Measurements from ENCODE around the gene PDILT.

PDILT gene

DNA sequence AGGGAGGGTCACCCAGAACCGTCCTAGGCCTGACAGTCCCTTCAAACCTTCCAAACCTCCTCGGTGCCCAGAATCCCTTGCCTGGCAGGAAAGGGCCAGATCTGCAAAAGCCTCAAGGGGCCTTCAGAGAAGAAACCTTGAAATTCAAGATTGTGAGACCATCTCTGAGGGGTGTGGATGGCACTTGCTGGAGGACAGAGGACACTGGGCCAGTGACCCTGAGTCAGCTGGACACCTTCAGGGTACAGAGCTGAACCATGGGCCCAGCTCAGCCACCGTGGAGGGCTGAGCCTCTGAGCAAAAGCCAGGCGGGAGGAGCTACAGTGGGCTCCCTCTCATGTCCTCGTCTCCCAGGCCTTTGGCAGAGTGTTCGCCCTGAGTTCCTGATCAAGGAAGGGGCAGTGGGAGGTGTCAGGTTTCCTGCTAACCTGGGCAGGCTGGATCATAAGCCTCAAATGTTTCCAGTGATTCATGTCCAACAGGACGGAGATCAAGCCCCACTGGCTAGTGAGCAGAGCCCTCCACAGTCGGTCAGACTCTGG lies 3.0 kb downstream of the PDILT start:
- DNase-seq: no peak

DNA sequence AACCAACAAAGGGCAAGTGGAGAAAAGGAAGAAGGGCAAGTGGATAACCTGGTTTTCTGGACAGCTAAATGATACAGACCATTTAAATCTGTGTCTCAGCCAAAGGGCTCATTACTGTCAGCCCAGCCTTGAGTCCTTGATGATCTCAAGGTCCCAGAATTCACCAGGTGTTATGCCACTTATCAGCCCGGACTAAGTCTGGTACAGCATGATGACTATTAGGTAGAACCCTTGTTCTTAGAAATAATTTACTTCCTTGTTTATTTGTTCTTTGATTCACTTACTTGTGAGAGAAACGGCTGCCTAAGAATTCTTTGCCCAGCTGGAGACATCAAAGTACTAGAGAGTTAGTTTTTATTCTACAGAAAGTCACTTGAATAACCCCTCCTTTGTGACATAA lies 3.5 kb downstream of the PDILT start:
- DNase-seq: no peak

DNA sequence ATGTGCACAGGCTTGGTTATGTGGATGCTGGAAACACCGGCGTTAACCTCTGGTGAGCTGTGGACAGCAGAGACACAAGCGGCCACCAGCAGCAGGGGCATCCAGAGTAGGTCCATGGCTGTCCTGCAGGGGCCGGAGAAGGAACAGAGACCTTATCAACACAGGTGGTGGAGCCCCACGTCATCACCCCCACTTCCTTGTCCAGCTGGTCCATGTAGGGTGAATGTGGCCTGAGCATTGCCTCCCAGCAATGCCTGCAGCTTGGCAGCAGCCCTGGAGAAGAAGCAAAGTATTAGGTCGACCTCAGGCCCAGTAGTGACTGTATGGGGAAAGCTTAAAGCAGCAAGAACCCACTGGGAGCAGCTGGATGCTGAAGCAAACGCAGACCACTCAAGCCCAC lies 5.4 kb downstream of the PDILT start:
- no peak for DNase-seq

DNA sequence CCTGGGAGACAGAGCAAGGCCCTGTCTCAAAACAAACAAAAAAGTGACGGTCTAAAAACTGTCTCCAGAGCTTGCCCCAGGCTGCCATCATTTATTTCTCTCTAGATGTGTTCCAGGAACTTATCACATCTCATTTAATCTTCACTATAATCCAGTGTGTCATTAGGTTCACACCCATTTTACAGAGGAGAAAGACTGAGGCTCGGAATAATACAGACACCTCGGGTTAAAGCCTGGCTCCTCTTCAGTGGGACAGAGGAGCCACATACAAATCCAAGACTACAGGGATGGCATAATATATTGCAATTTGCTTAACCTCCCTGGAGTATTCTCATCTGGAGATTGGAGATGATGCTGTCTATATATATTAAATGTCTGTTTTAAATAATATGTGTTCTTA lies 5.9 kb downstream of the PDILT start:
- DNase-seq: no peak

DNA sequence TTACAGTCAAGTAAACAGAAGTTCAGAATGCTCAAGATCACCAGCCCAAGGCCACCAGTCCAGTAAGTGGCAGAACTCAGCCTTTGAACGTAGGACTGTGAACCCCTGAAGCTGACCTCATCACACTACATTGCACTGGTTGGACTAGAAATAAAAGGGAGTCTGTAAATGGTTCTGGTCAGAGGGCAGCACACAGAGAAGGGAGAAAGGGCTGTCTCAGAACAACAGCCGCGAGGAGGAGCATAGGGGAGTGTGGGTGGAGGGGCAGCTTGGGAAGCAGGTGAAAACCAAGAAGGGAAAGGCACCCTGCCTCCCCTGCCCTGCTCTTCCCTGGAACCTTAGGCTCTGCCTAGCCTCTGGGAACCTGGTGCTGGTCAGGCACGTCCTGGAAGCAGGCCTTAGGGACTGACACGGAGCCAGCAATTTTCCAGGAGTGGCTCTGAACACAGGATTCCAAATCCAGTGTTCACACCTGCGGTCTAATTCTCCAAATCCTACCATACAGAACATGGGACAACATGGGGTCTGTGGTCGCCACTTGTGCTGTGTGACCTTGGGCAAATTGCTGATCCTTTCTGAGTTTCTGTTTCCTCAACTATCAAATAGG lies 7.0 kb downstream of the PDILT start:
- no peak for DNase-seq

DNA sequence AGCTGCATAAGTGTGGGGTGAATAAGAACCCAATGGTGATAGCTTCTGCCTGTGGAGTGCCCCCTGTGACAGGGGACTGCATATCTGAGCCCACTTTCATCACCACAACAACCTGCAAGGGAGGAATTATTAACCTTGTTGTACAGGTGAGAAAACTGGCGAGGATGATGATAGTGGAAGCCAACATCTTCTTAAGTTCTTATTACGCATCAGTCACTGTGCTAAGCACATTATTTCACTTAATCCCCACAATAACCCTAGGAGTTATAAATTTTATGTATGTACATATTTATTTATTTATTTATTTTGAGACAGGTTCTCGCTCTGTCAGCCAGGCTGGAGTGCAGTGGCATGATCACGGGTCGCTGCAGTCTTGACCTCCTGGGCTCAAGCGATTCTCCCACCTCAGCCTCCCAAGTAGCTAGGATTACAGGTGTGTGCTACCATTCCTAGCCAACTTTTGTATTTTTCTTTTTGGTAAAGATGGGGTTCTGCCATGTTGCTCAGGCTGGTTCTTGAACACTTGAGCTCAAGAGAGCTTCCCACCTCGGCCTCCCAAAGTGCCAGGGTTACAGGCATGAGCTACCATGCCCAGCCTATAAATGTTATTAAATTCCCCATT lies 7.6 kb downstream of the PDILT start:
- DNase-seq: no peak

DNA sequence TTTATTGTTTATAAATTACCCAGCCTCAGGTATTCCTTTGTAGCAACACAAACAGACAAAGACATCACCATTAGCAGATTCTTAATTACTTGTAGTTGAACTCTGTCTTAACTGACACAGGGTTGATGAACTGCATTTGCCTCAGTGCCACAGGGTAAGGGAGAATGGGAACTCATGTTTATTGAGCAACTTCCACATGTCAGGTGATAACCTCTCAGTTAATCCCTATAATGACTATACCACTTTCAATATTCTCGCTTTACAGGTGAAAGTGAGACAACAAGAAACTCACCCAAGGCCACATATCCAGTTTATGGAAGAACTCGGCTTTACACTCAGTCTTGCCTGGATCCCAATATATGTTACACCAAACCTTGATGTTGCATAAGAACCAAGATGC lies 8.6 kb downstream of the PDILT start:
- no peak for DNase-seq

DNA sequence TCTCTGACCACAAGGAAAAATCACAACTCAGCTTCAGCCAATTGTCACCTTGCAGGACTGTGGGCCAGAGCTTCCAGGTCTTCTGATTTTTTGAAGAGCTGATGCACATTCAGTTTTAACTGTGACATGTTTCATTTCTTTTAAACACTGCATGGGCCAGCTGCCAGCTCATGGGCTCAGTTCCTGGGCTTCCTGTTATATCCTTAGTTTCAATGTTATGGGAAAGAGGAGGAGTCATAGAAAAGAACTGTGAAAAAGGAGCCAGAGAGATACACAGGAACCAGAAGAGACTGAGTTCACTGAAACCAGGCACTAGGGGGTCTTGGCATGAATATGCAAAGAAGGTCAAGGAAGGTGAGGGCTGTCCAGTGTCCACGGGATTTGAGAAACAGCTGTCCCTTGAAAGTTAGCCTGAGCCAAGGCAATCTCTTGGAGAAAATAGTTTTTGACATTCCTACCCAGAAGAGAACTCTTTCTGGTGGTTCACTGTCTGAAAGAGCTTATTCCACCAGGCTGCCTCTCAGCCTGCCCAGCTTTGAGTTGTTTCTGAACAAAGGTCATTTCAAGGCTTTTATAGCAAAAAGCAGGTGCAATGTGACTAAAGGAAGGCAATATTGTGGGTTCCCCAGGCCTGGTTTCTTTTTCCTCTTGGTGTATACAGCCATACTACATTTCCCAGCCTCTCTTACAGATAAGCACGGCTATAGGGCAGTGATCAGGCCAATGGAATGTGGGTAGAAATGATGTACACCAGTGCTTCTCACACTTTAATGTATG lies 10.5 kb downstream of the PDILT start:
- DNase-seq: no peak

DNA sequence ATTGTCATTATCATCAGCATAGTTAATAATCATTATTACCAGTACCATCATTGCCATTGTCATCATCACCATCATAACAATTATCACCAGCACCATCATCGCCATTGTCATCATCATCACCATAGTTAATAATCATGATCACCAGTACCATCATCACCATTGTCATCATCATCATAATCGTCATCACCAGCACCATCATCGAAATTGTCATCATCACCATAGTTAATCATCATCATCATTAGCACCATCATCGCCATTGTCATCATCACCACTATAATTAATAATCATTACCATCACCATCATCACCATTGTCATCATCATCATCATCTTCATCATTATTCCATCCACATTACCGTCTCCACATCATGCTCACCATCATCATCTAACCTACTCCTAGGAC lies 13.5 kb downstream of the PDILT start:
- no peak for DNase-seq

DNA sequence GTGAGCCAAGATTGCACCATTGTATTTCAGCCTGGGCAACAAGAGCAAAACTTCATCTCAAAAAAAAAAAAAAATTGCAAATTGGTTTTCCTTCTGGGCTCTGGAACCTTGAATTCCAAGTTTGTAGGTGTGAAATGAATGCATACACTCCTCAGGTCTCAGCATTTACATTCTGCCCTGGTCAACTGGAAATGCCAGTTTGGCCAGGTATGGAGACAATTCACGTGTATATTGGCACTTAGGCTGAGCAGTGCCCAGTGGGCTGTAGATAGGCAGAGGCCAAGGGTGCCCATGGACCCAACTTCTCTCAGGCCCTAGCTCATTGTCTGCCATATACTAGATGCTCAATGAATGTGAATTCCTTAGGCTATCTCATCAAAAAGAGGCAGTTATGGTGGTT lies 15.7 kb downstream of the PDILT start:
- DNase-seq: no peak

DNA sequence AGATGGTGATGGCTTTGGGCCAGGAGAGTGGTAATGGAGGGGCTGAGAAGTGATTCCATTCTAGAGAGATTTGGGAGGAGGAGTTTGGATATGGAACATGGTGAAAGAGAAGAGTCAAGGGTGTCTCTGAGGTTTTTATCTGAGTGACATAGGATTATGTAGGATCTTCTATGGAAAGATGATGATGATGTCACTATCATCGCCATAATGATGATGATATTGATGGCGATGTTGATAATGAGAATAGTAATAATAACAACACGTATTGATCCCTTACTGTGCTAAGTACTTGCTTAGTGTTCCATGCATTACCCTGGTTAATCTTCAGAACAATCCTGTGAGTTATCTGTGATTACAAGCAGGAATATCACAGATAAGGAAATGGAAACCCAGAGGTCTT lies 16.6 kb downstream of the PDILT start:
- DNase-seq: no peak

DNA sequence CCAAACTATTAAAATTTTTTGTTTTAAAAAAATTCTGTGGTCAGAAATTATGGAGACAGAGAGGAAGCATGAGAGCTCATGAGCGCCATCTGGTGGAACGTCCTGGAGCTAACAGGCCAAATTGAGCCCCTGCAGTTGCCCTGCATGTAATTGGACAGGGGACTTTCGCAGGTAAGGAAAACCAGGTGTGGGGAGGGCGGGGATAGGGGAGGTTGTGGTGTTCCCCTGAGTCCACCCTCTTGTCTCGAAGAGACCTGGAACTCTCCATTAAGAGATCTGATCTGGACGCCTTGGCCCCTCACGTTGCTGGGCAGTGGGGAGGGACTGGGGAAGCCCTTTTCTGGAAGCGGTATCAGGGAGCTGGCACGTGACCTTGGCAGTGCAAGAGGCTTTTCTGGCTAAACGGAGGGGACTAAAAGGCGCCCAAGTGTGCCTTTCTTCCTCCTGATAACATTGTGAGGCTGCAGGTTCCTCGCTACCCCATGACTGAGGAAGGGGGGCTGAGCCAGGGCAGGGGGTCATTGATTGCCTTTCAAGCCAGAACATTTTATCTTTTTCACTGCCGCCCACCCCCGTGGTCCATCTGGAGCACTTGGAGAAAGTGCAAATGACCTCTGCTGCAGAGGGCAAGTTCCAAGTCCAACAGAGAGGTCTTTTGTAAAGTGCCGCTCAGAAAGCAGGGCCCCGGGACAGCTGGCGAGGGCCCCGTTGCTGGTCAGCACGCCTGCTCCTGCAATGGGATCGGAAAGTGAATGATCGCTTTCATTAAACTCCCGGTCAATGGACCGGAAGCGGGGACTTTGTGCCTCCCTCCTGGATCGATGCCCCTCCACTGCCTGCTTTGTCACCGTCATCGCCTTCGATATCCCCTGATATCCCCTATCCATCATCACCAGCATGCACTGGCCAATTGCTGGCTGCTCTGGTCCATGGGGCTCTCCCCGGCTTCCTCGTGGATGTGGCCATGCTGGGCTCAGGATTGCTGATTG lies 18.4 kb downstream of the PDILT start:
- DNase-seq: no peak

DNA sequence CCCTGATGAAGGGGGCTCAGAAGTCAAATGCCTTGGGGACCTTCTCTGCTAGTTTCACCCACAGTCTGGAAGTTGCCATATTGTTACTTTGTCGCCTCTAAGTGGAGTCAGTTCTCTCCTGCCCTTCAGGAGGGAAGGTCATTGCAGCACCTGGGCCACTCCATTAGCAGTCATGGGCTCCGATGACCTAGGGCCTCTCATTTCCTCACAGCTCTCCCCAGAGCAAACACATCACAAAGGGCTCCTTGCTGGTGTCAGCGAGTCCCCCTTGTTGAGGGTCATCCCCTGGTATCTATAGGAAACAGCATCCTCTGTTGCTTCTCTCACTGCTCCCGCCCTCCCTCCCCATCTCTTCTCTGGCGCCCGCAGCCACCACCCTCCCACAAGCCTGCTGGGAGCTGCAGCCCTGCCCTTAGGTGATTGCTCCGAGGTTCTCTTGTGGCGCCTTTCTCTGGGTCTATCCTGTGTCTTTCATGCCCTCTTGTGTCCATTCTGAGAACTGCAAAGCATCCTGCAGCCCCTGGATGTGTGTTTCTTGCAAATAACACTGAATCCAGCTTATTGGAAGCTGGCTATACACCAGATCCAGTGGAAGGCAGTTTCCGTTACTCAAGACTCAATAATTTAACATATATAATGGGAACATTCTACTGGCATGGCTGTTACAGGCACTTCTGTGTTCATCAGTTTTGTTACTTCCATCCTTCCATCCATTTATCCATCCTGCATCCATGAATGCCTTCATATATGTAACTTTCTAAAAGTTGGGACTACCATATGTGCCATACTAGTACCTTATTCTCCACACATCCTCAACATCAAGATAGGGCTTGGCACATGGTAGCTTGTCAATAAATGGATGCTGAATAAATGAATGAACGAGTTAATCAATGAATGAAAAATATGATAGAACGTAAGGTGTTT lies 21.2 kb downstream of the PDILT start:
- no peak for DNase-seq

DNA sequence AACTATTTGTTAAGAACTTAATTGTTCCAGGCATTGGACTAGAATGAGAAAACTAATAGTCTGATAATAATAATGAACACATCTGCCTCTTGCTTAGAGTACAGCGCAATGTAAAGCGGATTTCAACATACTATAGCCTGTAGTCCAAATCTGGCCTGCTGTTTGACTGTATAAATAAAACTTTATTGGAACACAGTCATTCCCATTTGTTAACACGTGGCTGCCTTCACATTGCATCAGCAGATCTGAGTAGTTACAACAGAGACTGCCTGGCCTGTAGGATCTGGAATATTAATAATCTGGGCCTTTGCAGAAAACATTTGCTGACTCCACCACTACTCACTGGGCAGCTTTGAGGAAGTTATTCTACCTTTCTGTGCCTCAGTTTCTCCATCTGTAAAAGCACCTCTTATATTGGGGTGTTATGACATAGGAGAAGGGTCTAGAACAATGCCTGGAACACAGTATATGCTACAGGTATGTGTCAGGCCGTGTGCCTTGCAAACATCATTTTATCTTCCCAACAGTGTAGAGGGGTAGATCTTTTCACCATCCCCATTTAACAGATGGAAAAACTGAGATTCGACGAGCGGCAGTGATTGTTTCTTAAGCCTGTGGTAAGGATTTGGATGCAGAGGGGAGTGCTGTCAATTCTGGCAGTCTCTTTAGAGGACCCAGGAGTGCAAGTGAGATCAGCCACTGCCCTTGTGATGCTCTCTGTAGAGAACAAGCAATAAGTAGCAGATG lies 22.2 kb downstream of the PDILT start:
- no peak for DNase-seq

DNA sequence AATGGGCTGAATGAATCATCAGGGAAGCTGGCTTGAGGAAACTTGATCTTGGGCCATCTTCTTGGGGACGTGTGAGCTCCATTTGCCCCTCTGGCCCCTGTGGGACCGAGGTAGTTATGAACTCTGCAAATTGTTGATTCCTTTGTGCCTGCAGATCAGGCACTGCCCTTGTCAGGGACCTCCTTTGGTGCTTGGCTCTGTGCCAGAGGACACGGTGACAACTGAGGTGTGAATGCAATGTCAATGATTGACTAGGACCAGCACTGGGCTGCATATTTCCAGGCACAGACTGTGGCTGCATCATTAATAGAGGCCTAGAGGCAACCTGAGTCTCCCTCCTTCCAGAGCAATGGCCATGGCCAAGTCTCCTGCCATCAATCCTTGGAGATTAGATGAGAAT lies 23.8 kb downstream of the PDILT start:
- no peak for DNase-seq

DNA sequence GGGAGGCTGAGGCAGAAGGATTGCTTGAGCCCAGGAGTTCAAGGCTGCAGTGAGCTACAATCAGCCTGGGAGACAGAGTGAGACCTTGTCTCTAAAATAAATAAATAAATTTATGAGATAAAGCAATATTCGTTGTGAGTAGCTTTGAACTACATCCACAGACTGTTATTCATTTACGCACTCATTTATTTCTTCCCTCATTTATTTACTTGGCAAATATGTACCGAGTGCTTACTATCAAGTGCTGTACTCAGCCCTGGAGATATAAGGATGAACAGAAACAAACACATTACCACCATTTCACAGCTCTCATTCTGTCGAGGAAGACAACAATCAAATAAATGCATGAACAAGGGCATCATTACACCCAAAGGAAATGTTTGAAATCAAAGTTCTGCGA lies 27.4 kb downstream of the PDILT start:
- DNase-seq: no peak

DNA sequence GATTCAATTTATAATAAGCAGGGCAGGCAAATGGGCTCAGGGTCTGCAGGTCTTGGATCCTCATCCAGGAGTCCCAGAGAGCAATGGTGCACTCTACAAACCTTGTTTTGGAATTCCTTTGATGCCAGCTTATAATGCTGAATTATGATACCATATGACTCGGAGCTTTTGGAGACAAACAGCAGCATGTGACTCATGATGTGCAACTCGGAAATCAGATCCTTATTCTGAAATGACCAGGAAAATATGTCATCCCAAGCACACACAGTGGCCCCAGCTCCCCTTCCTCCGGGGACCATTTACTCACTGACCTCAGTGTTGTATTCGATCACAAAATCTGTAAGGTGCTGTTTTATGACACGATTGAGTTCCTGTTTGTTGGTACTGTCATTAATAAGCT lies 31.8 kb downstream of the PDILT start:
- no peak for DNase-seq

DNA sequence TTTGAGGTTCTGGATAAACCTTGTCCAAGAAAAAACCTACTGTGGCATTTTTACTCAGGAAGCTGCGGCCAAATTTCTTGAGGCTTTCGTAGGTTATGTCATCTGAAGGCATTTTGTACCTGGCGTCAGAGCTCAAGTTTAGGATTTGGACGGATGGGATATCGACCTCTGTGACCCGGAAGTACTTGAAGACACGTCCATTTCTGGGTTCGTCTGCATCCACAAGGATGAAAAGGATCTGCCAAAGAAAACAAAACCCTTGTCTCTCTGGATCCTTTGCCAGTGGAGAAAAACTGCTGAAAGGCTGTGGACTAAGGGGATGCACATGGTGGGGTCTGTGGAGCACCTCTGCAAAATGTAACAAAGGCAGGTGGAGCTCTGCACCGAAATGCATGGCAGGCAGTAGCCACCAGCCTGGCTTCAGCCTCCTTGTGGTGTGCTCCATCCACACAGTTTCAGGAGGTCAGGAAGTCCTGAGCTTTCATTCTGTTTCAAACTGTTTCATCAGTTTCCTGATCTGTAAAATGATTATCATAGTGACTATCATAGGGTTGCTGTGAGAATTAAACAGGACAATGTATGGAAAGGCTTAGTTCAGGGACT lies 35.0 kb downstream of the PDILT start:
- DNase-seq: no peak

DNA sequence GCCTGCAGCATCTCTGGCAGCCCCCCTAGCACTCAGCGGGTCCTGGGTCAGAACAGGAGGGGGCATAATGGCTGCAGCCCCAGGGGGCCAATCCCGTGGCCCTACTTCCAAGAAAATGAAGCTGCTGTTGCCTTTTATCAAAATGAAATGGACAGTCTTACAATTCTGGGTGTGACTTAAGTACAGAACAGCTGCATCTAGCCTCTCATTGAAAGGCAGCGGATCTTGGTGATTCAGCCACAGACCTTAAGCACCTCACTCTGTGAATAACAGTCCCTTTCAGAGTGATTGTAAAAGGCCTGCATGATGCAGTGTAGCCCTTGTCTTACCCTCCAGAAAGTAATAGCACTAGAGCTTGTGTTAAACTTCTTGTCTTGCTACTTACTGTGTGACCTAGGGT lies 40.5 kb downstream of the PDILT start:
- DNase-seq: no peak

DNA sequence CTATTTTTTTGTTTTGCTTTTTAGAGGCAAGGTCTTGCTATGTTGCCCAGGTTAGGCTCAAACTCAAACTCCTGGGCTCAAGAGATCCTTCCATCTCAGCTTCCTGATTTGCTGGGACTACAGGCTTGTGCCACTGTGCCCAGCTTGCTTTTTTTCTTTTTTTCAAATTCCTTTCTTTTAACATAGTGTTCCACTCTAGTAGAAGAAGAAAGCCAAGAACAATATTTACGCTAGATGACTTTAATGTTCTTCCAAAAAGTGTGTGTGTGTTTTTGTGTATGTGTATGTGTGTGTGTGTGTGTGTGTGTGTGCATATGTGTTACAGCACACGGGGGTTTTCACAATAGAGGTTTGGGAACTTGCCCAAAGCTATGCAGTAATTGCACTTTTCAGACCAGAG lies 41.3 kb downstream of the PDILT start:
- no peak for DNase-seq

DNA sequence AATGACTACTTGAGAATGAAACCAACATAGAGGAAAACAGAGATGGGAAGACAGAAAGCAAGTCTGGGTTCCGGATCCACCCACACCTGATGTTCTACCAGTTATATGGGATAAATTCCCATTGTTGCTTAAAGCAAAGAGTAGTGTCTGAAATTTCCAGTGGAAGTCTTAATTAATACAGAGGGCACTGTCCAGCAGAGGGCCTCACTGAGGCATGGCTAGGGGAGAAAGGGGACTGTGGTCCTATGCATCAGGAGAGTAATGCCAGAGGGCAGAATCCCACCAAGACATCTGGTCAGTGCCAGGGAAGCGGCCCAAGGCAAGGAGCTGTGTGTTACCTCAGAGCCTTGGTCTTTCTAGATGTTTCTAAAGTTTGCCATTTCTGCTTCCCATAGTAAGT lies 44.5 kb downstream of the PDILT start:
- no peak for DNase-seq

All from SIG-M5 (cell line).